Measurements from ENCODE around the gene ZNF750.

ZNF750 gene

GRCh38 chr17:82849076-82849945 is 9.5 kb upstream of the ZNF750 start:
- DNase-seq (ENCODE audit: insufficient read length) (no peak), FAIRE-seq (peak; percentile 5)
- TF ChIP-seq TAF1 (IDR thresholded peaks at IDR 0.05; ENCODE audit: borderline replicate concordance, low read depth, low read length) (no peak), POLR2AphosphoS5 (IDR thresholded peaks at IDR 0.05; ENCODE audit: low read depth, low read length) (no peak), POLR2A (IDR thresholded peaks at IDR 0.05; ENCODE audit: low read depth, low read length) (no peak)

DNA sequence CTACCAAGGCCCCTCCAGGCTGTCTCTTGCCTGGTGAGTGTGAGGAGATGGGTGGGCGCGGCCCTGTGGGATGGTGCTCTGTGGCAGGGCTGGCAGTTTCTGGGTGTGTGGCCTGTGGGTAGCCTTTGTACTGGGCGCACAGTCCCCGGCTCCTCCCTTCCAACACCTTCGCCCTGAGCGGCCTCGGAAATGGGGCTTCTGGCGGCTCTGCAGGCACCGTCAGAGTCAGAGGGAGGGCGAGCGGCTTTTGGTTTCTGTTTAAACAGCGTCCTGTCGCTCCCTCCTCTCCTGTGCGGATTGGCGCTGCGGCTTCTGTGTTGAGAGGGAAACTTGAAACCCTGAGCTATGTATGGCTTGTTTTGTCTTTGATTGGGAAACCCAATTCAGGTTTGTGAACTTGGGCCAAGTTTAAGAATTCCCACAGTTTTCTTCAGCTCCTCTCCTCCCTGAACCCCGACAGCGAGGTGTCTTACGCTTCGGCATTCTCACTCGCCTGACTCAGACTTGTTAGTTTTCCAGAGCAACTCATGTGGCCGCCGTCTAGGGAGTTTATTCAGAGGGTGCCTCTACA is 8.3 kb upstream of the ZNF750 start:
- FAIRE-seq = no peak
- TF ChIP-seq POLR2AphosphoS5 (IDR thresholded peaks at IDR 0.05; ENCODE audit: low read depth, low read length) (no peak), POLR2A (IDR thresholded peaks at IDR 0.05; ENCODE audit: low read depth, low read length) (no peak), TAF1 (IDR thresholded peaks at IDR 0.05; ENCODE audit: borderline replicate concordance, low read depth, low read length) (no peak)
- DNase-seq (ENCODE audit: insufficient read length) = no peak

- no peak for TF ChIP-seq POLR2A (IDR thresholded peaks at IDR 0.05; ENCODE audit: low read depth, low read length)
- no peak for TF ChIP-seq POLR2AphosphoS5 (IDR thresholded peaks at IDR 0.05; ENCODE audit: low read depth, low read length)
- no peak for TF ChIP-seq TAF1 (IDR thresholded peaks at IDR 0.05; ENCODE audit: borderline replicate concordance, low read depth, low read length)
- no peak for DNase-seq (ENCODE audit: insufficient read length)
- no peak for FAIRE-seq
These were observed 6.4 kb upstream of the ZNF750 start for GRCh38 chr17:82846061-82846691.

- no peak for DNase-seq (ENCODE audit: insufficient read length)
- no peak for FAIRE-seq
- TF ChIP-seq POLR2A (IDR thresholded peaks at IDR 0.05; ENCODE audit: low read depth, low read length) = no peak
- TF ChIP-seq POLR2AphosphoS5 (IDR thresholded peaks at IDR 0.05; ENCODE audit: low read depth, low read length) = no peak
- TF ChIP-seq TAF1 (IDR thresholded peaks at IDR 0.05; ENCODE audit: borderline replicate concordance, low read depth, low read length) = no peak
These were observed 5.5 kb upstream of the ZNF750 start for GRCh38 chr17:82845163-82845807.

DNA sequence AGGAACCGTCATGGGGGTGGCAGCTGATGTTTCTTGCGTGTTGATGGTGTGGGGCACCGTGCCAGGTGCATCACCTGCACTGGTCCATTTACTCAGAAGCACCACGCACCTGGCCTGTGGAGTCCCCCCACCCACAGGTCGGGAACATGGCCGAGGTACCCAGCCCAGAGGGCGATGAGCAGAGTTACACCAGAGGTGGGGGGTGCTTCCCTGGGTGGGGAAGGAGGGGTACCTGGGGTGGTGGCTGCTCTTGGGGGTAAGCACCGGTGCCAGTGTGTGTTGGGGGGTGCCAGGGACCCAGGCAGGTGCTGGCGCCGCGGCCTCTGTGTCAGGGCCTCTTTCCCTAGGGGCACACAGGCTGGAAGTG is 5.0 kb upstream of the ZNF750 start:
- FAIRE-seq (no peak), DNase-seq (ENCODE audit: insufficient read length) (no peak)
- no peak for TF ChIP-seq POLR2AphosphoS5 (IDR thresholded peaks at IDR 0.05; ENCODE audit: low read depth, low read length)
- no peak for TF ChIP-seq TAF1 (IDR thresholded peaks at IDR 0.05; ENCODE audit: borderline replicate concordance, low read depth, low read length)
- TF ChIP-seq POLR2A (IDR thresholded peaks at IDR 0.05; ENCODE audit: low read depth, low read length) = no peak

DNA sequence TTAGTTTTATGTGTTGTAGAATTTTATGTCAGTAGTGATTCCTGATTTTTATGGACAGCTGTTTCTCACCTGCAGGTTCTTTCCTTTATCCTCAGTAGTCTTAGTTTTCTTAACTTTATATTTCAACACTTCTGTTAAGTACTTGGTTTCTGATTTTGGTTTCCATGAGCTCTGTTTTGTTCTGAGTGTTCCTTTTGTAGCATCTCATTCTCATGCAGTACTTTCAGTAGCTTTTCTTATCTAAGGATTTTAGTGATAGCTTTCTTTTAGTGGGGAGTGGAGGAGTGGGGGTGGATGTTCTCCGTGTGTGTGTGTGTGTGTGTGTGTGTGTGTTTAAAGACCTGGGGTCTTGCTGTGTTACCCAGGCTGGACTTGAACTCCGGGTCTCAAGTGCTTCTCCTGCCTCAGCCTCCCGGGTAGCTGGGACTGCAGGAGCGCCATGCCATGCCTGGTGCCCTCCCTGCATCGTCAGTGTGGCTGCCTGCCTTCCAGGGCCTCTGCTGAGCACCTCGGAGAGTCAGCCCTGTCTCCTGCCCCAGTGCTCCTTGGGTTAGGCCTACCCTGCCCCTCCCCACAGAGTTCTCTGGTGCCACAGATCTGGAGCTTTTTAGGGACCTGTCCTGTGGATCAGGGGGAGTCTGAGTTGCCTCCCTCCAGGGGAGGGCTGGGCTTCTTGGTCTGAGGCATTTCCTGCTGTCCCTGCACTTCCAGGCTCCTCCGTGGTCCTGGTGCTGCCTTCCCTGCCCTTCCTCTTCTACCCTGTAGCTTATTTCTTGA is 4.3 kb upstream of the ZNF750 start:
- TF ChIP-seq TAF1 (IDR thresholded peaks at IDR 0.05; ENCODE audit: borderline replicate concordance, low read depth, low read length) = no peak
- no peak for TF ChIP-seq POLR2AphosphoS5 (IDR thresholded peaks at IDR 0.05; ENCODE audit: low read depth, low read length)
- TF ChIP-seq POLR2A (IDR thresholded peaks at IDR 0.05; ENCODE audit: low read depth, low read length) = no peak
- FAIRE-seq (no peak), DNase-seq (ENCODE audit: insufficient read length) (no peak)

- no peak for FAIRE-seq
- no peak for DNase-seq (ENCODE audit: insufficient read length)
- TF ChIP-seq POLR2A (IDR thresholded peaks at IDR 0.05; ENCODE audit: low read depth, low read length) (no peak), POLR2AphosphoS5 (IDR thresholded peaks at IDR 0.05; ENCODE audit: low read depth, low read length) (no peak), TAF1 (IDR thresholded peaks at IDR 0.05; ENCODE audit: borderline replicate concordance, low read depth, low read length) (no peak)
These were observed 2.2 kb upstream of the ZNF750 start for GRCh38 chr17:82841921-82842596.

- TF ChIP-seq POLR2AphosphoS5 (IDR thresholded peaks at IDR 0.05; ENCODE audit: low read depth, low read length) (no peak), POLR2A (IDR thresholded peaks at IDR 0.05; ENCODE audit: low read depth, low read length) (no peak), TAF1 (IDR thresholded peaks at IDR 0.05; ENCODE audit: borderline replicate concordance, low read depth, low read length) (no peak)
- FAIRE-seq (no peak), DNase-seq (ENCODE audit: insufficient read length) (no peak)
These were observed 609 bp upstream of the ZNF750 start for GRCh38 chr17:82840431-82840831.

GRCh38 chr17:82838386-82839063 is 1.3 kb downstream of the ZNF750 start:
- TF ChIP-seq POLR2AphosphoS5 (IDR thresholded peaks at IDR 0.05; ENCODE audit: low read depth, low read length) (no peak), TAF1 (IDR thresholded peaks at IDR 0.05; ENCODE audit: borderline replicate concordance, low read depth, low read length) (no peak), POLR2A (IDR thresholded peaks at IDR 0.05; ENCODE audit: low read depth, low read length) (no peak)
- no peak for DNase-seq (ENCODE audit: insufficient read length)
- FAIRE-seq = no peak

All from GM12892 (cell line).